ENCODE measurements around the gene PARP8. TPM values are rescaled to one million over a fixed set of nuclear protein-coding genes. Genes with fewer than 3 reads are reported as not detected.

PARP8 gene
- total and polyA plus RNA-seq, 2 of the 4 experiments (the other 2 are of a cell fraction): 6.9 to 8.2 TPM

DNA sequence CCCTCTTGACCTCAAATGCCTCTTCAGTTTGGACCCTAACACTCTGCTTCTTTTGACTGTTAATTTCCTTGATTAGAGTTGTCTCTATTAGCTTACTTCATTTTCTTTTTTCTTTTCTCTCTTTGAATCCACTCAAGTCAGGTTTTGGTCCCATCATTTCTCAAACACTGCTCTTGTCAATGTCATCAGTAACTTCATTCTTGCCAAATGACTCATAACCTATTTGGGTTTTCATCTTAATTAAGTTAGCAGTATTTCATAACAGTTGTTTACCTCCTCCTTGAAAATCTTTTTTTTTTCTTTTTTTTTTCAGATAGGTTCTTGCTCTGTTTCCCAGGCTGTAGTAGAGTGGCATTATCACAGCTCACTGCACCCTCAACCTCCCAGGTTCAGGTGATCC lies 119.6 kb downstream of the PARP8 start:
- no peak overlapping the region for H4K91ac ChIP-seq (ENCODE audit: insufficient read depth, low read depth, low read length)
- no peaks in the 10 kb centered on the region for H3K27me3 ChIP-seq (ENCODE audit: control insufficient read depth, insufficient read depth, low read length)
- no peak overlapping the region for H3K27ac ChIP-seq (ENCODE audit: insufficient read depth, low read length)
- ChIA-PET CTCF (no interaction called here), POLR2A (ENCODE audit: unreplicated experiment) (no interaction called here)
- H3K4me1 ChIP-seq (ENCODE audit: control insufficient read depth, insufficient read depth, low read length): no peaks in the 10 kb centered on the region
- no peak overlapping the region for H3K18ac ChIP-seq (ENCODE audit: low read depth, low read length)
- no peak overlapping the region for H2AK5ac ChIP-seq (ENCODE audit: low read depth, low read length)
- H3K79me1 ChIP-seq (ENCODE audit: low read depth in 1 of 2, low read length in 2 of 2): no peaks in the 10 kb centered on the region; a peak in 1 of 4 replicates
- no peak overlapping the region for H3K23ac ChIP-seq (ENCODE audit: low read depth, low read length)
- no peak overlapping the region for H4K8ac ChIP-seq (ENCODE audit: low read depth in 2 of 2, low read length in 2 of 2)
- no peak overlapping the region for H3K4ac ChIP-seq (ENCODE audit: low read depth, low read length)
- no peak overlapping the region for H3K4me2 ChIP-seq (ENCODE audit: low read depth, low read length)
- no peak overlapping the region for H2AK9ac ChIP-seq (replicated peaks; ENCODE audit: low read depth, low read length, poor library complexity)
- no peak overlapping the region for H2AFZ ChIP-seq (replicated peaks; ENCODE audit: low read length, poor library complexity)
- intact Hi-C loops (cut with micrococcal nuclease): no loop called here
- H2BK120ac ChIP-seq (ENCODE audit: low read depth, low read length): no peak overlapping the region
- dilution Hi-C loops (cut with HindIII; ENCODE audit: low sequenced_read_pairs, unreplicated experiment): no loop called here
- H3K14ac ChIP-seq (replicated peaks; ENCODE audit: low read depth, low read length): no peak overlapping the region
- no peak overlapping the region for H3K9ac ChIP-seq (ENCODE audit: low read depth, low read length)
- no peak overlapping the region for H3K56ac ChIP-seq (ENCODE audit: extremely low read depth, insufficient read depth, low read length)
- no peak overlapping the region for H4K5ac ChIP-seq (ENCODE audit: low read depth, low read length)
- H4K20me1 ChIP-seq (ENCODE audit: insufficient read depth, low read length): no peaks in the 10 kb centered on the region
- H3K4me3 ChIP-seq (ENCODE audit: insufficient read depth, low read depth, low read length): no peak overlapping the region
- no peak overlapping the region for H2BK15ac ChIP-seq (ENCODE audit: low read depth, low read length)
- no peak for DNase-seq
- ATAC-seq (ENCODE audit: low read depth): no peak
- H2BK20ac ChIP-seq (ENCODE audit: low read depth, low read length): no peak overlapping the region
- H3K9me3 ChIP-seq (ENCODE audit: control insufficient read depth, insufficient read depth, low read length): no peaks in the 10 kb centered on the region
- no peak overlapping the region for H2BK5ac ChIP-seq (ENCODE audit: low read depth, low read length, poor library complexity, severe bottlenecking)
- H3K36me3 ChIP-seq (ENCODE audit: control insufficient read depth, insufficient read depth, low read length): peaks cover 3% of the 10 kb centered on the region; the same call in 1 of the 2 replicates
- no peaks in the 10 kb centered on the region for H3K9me1 ChIP-seq (ENCODE audit: insufficient read depth, low read length)
- TF ChIP-seq MAFK (IDR thresholded peaks at IDR 0.05; ENCODE audit: low read depth, low read length) (no peak), MXI1 (IDR thresholded peaks at IDR 0.05; ENCODE audit: borderline replicate concordance, low read depth, low read length) (no peak), MAZ (IDR thresholded peaks at IDR 0.05; ENCODE audit: borderline replicate concordance, low read depth, low read length) (no peak), CEBPB (IDR thresholded peaks at IDR 0.05; ENCODE audit: low read depth, low read length) (no peak), NFE2L2 (IDR thresholded peaks at IDR 0.05; ENCODE audit: low read depth, low read length) (no peak), BHLHE40 (IDR thresholded peaks at IDR 0.05; ENCODE audit: low read depth, low read length) (no peak), POLR2A (IDR thresholded peaks at IDR 0.05; ENCODE audit: low read depth, low read length) (no peak), RFX5 (IDR thresholded peaks at IDR 0.05; ENCODE audit: low read depth, low read length) (no peak), CHD1 (IDR thresholded peaks at IDR 0.05; ENCODE audit: low read depth, low read length) (no peak)
- TF ChIP-seq, protein P1, sequence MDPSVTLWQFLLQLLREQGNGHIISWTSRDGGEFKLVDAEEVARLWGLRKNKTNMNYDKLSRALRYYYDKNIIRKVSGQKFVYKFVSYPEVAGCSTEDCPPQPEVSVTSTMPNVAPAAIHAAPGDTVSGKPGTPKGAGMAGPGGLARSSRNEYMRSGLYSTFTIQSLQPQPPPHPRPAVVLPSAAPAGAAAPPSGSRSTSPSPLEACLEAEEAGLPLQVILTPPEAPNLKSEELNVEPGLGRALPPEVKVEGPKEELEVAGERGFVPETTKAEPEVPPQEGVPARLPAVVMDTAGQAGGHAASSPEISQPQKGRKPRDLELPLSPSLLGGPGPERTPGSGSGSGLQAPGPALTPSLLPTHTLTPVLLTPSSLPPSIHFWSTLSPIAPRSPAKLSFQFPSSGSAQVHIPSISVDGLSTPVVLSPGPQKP (IDR thresholded peaks at IDR 0.05; ENCODE audit: borderline replicate concordance, low read depth, low read length): no peak
- in situ Hi-C loops (cut with MboI; ENCODE audit: low sequenced_read_pairs): no loop called here
- BruUV-seq (replicated peaks): no TSS peak

Data from IMR-90 (cell line).